ENCODE results near the gene KMT2E.
"Not testable (repeated sequence)": the region's sequence is repeated elsewhere in the genome, so short reads cannot be mapped to it uniquely, and the experiment has no call there.

Gene KMT2E

GRCh38 chr7:105046414-105046813 is 32.4 kb downstream of the KMT2E start:
- no peak overlapping the region for H3K4me3 ChIP-seq (ENCODE audit: low read depth, low read length)
- no peak for TF ChIP-seq CTCF (IDR thresholded peaks at IDR 0.05; ENCODE audit: borderline replicate concordance, insufficient read depth, low read depth, low read length)

- no peak for TF ChIP-seq CTCF (IDR thresholded peaks at IDR 0.05; ENCODE audit: borderline replicate concordance, insufficient read depth, low read depth, low read length)
- H3K4me3 ChIP-seq (ENCODE audit: low read depth, low read length) = no peak overlapping the region
These were observed 33.9 kb downstream of the KMT2E start for GRCh38 chr7:105047932-105048331.

GRCh38 chr7:105050493-105050892 is 36.5 kb downstream of the KMT2E start:
- no peak for TF ChIP-seq CTCF (IDR thresholded peaks at IDR 0.05; ENCODE audit: borderline replicate concordance, insufficient read depth, low read depth, low read length)
- H3K4me3 ChIP-seq (ENCODE audit: low read depth, low read length) = no peak overlapping the region

GRCh38 chr7:105050899-105051298 is 36.9 kb downstream of the KMT2E start:
- not testable (repeated sequence) for H3K4me3 ChIP-seq (ENCODE audit: low read depth, low read length)

- no peak overlapping the region for H3K4me3 ChIP-seq (ENCODE audit: low read depth, low read length)
- no peak for TF ChIP-seq CTCF (IDR thresholded peaks at IDR 0.05; ENCODE audit: borderline replicate concordance, insufficient read depth, low read depth, low read length)
These were observed 41.1 kb downstream of the KMT2E start for GRCh38 chr7:105055084-105055483.

GRCh38 chr7:105055621-105056020 is 41.6 kb downstream of the KMT2E start:
- no peak for TF ChIP-seq CTCF (IDR thresholded peaks at IDR 0.05; ENCODE audit: borderline replicate concordance, insufficient read depth, low read depth, low read length)
- H3K4me3 ChIP-seq (ENCODE audit: low read depth, low read length) = no peak overlapping the region

GRCh38 chr7:105057472-105057871 is 43.5 kb downstream of the KMT2E start:
- no peak for TF ChIP-seq CTCF (IDR thresholded peaks at IDR 0.05; ENCODE audit: borderline replicate concordance, insufficient read depth, low read depth, low read length)
- H3K4me3 ChIP-seq (ENCODE audit: low read depth, low read length) = no peak overlapping the region

GRCh38 chr7:105060437-105060836 is 46.4 kb downstream of the KMT2E start:
- H3K4me3 ChIP-seq (ENCODE audit: low read depth, low read length) = no peak overlapping the region
- TF ChIP-seq CTCF (IDR thresholded peaks at IDR 0.05; ENCODE audit: borderline replicate concordance, insufficient read depth, low read depth, low read length) = no peak

Measured in GM12875 (cell line).